ENCODE data around the gene RAB24. TPM values are rescaled to one million over a fixed set of nuclear protein-coding genes. Genes with fewer than 3 reads are reported as not detected.
A peak's percentile ranks its signal among the peaks of the same experiment; 100 is the strongest.

RAB24 gene
- total and polyA plus RNA-seq, 2 experiments from 2014 or later, result 30.3 to 64.6 TPM

GRCh38 chr5:177304392-177305119, 1.0 kb upstream of the RAB24 start:
- 42% methylated on average over 18 of the region's 19 CpGs for WGBS (ENCODE audit: low lambda C conversion rate, missing lambda C conversion rate)
- TF ChIP-seq EZH2phosphoT487 (IDR thresholded peaks at IDR 0.05; ENCODE audit: low read depth, severe bottlenecking, unreplicated experiment) (no peak), EZH2 (IDR thresholded peaks at IDR 0.05; ENCODE audit: borderline replicate concordance) (no peak), CTCF (IDR thresholded peaks at IDR 0.05; ENCODE audit: poor library complexity) (no peak)
- H3K9me3 ChIP-seq (ENCODE audit: low read depth), result no peaks in the 10 kb centered on the region
- peak overlapping the region; percentile 97 for H3K27ac ChIP-seq
- H3K27me3 ChIP-seq, result no peaks in the 10 kb centered on the region
- peak overlapping the region; percentile 95 for H3K4me2 ChIP-seq
- peak overlapping the region; percentile 83 for H2AFZ ChIP-seq
- no peaks in the 10 kb centered on the region for H3K9me2 ChIP-seq (replicated peaks; ENCODE audit: insufficient read depth)
- H3K4me1 ChIP-seq (ENCODE audit: insufficient read depth), result peaks cover 37% of the 10 kb centered on the region
- H3K79me2 ChIP-seq, result peaks cover 53% of the 10 kb centered on the region
- H4K20me1 ChIP-seq (ENCODE audit: insufficient read depth, poor library complexity, severe bottlenecking), result peaks cover 17% of the 10 kb centered on the region
- DNase-seq (ENCODE audit: low spot score), result peak; percentile 75
- H3K36me3 ChIP-seq (replicated peaks; ENCODE audit: insufficient read depth, low read depth), result no peaks in the 10 kb centered on the region
- H3K4me3 ChIP-seq, result peak overlapping the region; percentile 66

- DNase-seq (ENCODE audit: low spot score), result no peak
- Histone ChIP-seq H2AFZ (peak overlapping the region; percentile 83), H3K79me2 (peaks cover 47% of the 10 kb centered on the region), H3K9me3 (ENCODE audit: low read depth) (no peaks in the 10 kb centered on the region), H3K4me3 (peak overlapping the region; percentile 66), H3K27ac (peak overlapping the region; percentile 97), H3K9me2 (replicated peaks; ENCODE audit: insufficient read depth) (no peaks in the 10 kb centered on the region), H4K20me1 (ENCODE audit: insufficient read depth, poor library complexity, severe bottlenecking) (peaks cover 17% of the 10 kb centered on the region), H3K36me3 (replicated peaks; ENCODE audit: insufficient read depth, low read depth) (no peaks in the 10 kb centered on the region), H3K4me1 (ENCODE audit: insufficient read depth) (peaks cover 37% of the 10 kb centered on the region), H3K4me2 (peak overlapping the region; percentile 95), H3K27me3 (no peaks in the 10 kb centered on the region)
- TF ChIP-seq CTCF (IDR thresholded peaks at IDR 0.05; ENCODE audit: poor library complexity) (no peak), EZH2phosphoT487 (IDR thresholded peaks at IDR 0.05; ENCODE audit: low read depth, severe bottlenecking, unreplicated experiment) (no peak)
- WGBS (ENCODE audit: low lambda C conversion rate, missing lambda C conversion rate), result 1% methylated on average over 25 of the region's 25 CpGs
Observed at GRCh38 chr5:177303925-177304391, 439 bp upstream of the RAB24 start.

GRCh38 chr5:177302354-177303110, 987 bp downstream of the RAB24 start:
- no peaks in the 10 kb centered on the region for H3K27me3 ChIP-seq
- TF ChIP-seq EZH2 (IDR thresholded peaks at IDR 0.05; ENCODE audit: borderline replicate concordance) (no peak), EZH2phosphoT487 (IDR thresholded peaks at IDR 0.05; ENCODE audit: low read depth, severe bottlenecking, unreplicated experiment) (no peak), CTCF (IDR thresholded peaks at IDR 0.05; ENCODE audit: poor library complexity) (no peak)
- WGBS (ENCODE audit: low lambda C conversion rate, missing lambda C conversion rate), result 43% methylated on average over 22 of the region's 24 CpGs

More at GRCh38 chr5:177302354-177303110, 987 bp downstream of the RAB24 start:
- H3K9me3 ChIP-seq (ENCODE audit: low read depth), result no peaks in the 10 kb centered on the region
- peaks cover 37% of the 10 kb centered on the region for H3K4me1 ChIP-seq (ENCODE audit: insufficient read depth)
- H3K9me2 ChIP-seq (replicated peaks; ENCODE audit: insufficient read depth), result no peaks in the 10 kb centered on the region
- H3K27ac ChIP-seq, result peak overlapping the region; percentile 97
- H3K36me3 ChIP-seq (replicated peaks; ENCODE audit: insufficient read depth, low read depth), result no peaks in the 10 kb centered on the region
- peaks cover 47% of the 10 kb centered on the region for H3K79me2 ChIP-seq
- peak overlapping the region; percentile 66 for H3K4me3 ChIP-seq
- peaks cover 17% of the 10 kb centered on the region for H4K20me1 ChIP-seq (ENCODE audit: insufficient read depth, poor library complexity, severe bottlenecking)
- no peak for DNase-seq (ENCODE audit: low spot score)
- peak overlapping the region; percentile 98 for H2AFZ ChIP-seq
- peak overlapping the region; percentile 95 for H3K4me2 ChIP-seq
